Transverse colon (tissue), 4 donors: ENCODE measurements around the gene PLA2G4D. TPM values are rescaled to one million over a fixed set of nuclear protein-coding genes. Genes with fewer than 3 reads are reported as not detected.

Experiments
- DNase-seq: peaks from one replicate; pipeline ENCODE4 v3.0.0-alpha.2; 2019
- H3K27ac ChIP-seq, 4 donors: fragments of 200-600 bp; sonication (generic); 2 replicates each; pipeline ENCODE4 v1.5.1; 2016 to 2018; ENCODE audit warnings: inconsistent platforms in 4 of 4
- H3K27me3 ChIP-seq: fragments of 200-600 bp; sonication (generic); 2 replicates; pipeline ENCODE4 v1.5.1; 2017; ENCODE audit warnings: inconsistent platforms
- H3K36me3 ChIP-seq, 4 donors: fragments of 200-600 bp; sonication (generic); 2 replicates each; pipeline ENCODE4 v1.5.1; 2017 to 2019; ENCODE audit warnings: inconsistent platforms in 4 of 4
- H3K4me1 ChIP-seq, 4 donors: fragments of 200-600 bp; sonication (generic); 2 replicates each; pipeline ENCODE4 v1.5.1; 2017 to 2020; ENCODE audit warnings: inconsistent platforms in 4 of 4
- H3K4me3 ChIP-seq, 4 donors: fragments of 200-600 bp; sonication (generic); 1 replicate in 1 of 4; 2 replicates in 3 of 4; pipeline versions ENCODE4 v1.5.1 to v1.6.1; 2017 to 2019; ENCODE audit warnings: inconsistent platforms in 4 of 4
- H3K9me3 ChIP-seq, 2 donors: fragments of 200-600 bp; sonication (generic); 2 replicates each; pipeline ENCODE4 v1.5.1; 2017 to 2019; ENCODE audit warnings: inconsistent platforms in 2 of 2
- CTCF ChIP-seq, 5 experiments: fragments of 200-600 bp in 3 of 5; fragments of 450-650 bp in 2 of 5; sonication (generic) in 3 of 5; IDR thresholded peaks; 1 replicate in 2 of 5; 2 replicates in 3 of 5; pipeline ENCODE4 v1.5.1; 2016 to 2017; ENCODE audit warnings: antibody characterized with exemption in 5 of 5, inconsistent platforms in 3 of 5, mild to moderate bottlenecking in 2 of 5, moderate library complexity in 1 of 5
- EP300 ChIP-seq: sonication (generic); formaldehyde crosslinking; IDR thresholded peaks from one replicate; pipeline ENCODE4 v1.6.1; 2017; ENCODE audit warnings: antibody characterized with exemption, low read depth
- POLR2A ChIP-seq: fragments of 450-650 bp; IDR thresholded peaks from one replicate; pipeline ENCODE4 v1.6.1; 2016; ENCODE audit warnings: antibody characterized with exemption, mild to moderate bottlenecking, moderate library complexity
- POLR2AphosphoS5 ChIP-seq, 3 donors: sonication (generic); formaldehyde crosslinking; IDR thresholded peaks; one replicate each; pipeline ENCODE4 v1.6.1; 2016; ENCODE audit warnings: antibody characterized with exemption in 3 of 3
- whole genome bisulfite sequencing, 2 donors: methylation state at CpG; one replicate each; pipeline ENCODE4 v1.1.5; 2018; ENCODE audit warnings: low coverage in 1 of 2; 5-methylcytosine and 5-hydroxymethylcytosine counted together
- in situ Hi-C, 4 donors: fragments of 200-750 bp; cut with MboI; loops; one replicate each; pipeline versions ENCODE4 v1.15.0 to v1.15.1; 2017; ENCODE audit warnings: low sequenced_read_pairs in 3 of 4, low pct_ligation_motif_present in 1 of 4, low pct_unique_long_range_greater_than_20kb in 1 of 4
- intact Hi-C: fragments of 100-400 bp; cut with DNase I; formaldehyde crosslinking; loops from one replicate; pipeline ENCODE4 v1.15.1; 2023; ENCODE audit warnings: low total_unique reads
- total RNA-seq, 4 donors: library from RNA; depleted of rRNA; stranded (reverse); fragments of >200 nt; gene quantifications; one replicate each; pipeline ENCODE4 v1.1.0, GENCODE V29; 2016

The PLA2G4D gene
- total RNA-seq, 4 donors from 2014 or later: 0.16 TPM; not detected in 3

DNA sequence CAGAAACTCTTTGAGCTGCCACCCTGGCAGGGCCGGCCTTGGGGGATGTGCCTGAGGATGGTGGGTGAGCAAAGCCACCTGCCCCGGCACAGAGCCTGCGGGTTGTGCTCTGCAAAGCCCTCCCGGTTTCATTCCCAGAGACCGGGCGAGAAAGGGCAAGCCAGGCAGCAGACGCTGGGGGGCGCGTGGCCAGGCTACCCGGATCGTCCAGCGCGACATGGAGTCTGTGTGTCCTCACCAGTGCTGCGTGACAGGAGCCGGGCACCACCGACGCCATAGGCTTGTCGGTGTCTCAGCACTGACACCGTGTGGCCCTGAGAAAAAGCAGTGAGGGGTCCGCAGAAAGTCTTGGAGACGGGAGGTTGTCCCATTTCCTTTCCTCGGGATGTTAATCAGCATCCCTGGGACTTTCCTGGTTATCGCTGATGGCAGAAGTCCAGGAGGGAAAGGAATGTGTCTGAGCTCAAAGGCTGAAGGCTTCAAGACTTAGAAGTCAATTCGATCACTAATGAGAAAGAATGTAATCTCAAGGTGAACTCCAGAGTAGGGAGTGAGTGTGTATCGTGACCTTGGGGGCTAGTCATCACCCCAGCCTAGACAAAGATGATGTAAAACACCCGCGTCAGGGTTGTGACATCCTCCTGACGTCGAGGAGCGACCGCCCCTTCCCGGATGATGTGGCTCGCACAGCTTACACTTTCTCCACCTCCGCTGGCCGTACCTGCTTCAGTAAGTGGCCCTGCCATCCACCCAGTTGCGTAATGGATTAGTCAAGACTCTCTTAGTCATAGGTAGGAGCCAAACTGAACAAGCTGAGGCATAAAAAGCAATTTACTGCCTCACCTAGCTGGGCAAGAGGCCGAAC lies 37.2 kb downstream of the PLA2G4D start:
- no peaks in the 10 kb centered on the region for H3K27me3 ChIP-seq
- H3K4me1 ChIP-seq: peaks cover 4 to 12% (median 6%) of the 10 kb centered on the region in 4 donors
- peak overlapping the region in 3 of 4 donors; percentile 0 to 36 (median 5) for H3K4me3 ChIP-seq
- WGBS, 2 donors: 14 to 36% methylated on average over 3 to 31 of the region's 37 CpGs
- no peaks in the 10 kb centered on the region for H3K36me3 ChIP-seq
- in situ Hi-C loops: no loop called here
- peak overlapping the region; percentile 45 to 78 (median 70) for H3K27ac ChIP-seq
- H3K9me3 ChIP-seq: no peaks in the 10 kb centered on the region
- TF ChIP-seq POLR2AphosphoS5 (IDR thresholded peaks at IDR 0.05) (peak in 1 of 3 donors; percentile 57), POLR2A (peak; percentile 25), EP300 (no peak), CTCF (IDR thresholded peaks at IDR 0.05) (peak; percentile 43 to 70 (median 49))
- peak; percentile 86 for DNase-seq
- intact Hi-C loops: no loop called here

DNA sequence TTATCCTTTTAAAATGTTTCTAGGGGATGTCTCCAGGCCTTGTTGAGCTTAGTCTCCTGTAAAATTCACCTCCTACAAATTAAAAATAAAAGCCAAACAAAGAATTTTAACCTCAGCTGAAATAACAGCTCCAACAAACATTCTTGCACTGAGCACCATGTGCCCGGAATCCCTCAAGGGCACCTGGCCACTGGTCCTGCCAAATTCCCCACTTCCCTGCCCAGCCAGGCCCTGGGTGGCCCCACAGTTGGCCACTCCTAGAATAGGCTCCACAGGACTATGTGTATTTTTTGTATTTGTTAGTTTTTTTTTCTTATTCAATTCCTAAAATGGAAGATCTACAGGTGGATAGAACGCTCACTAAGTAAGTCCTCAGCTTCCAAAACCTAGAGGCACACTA lies 40.4 kb downstream of the PLA2G4D start:
- no peak overlapping the region for H3K27ac ChIP-seq
- no peaks in the 10 kb centered on the region for H3K27me3 ChIP-seq
- TF ChIP-seq POLR2AphosphoS5 (IDR thresholded peaks at IDR 0.05): no peak
- no peak for TF ChIP-seq EP300
- no peak for TF ChIP-seq CTCF (IDR thresholded peaks at IDR 0.05)
- TF ChIP-seq POLR2A: no peak
- intact Hi-C loops: no loop called here
- peaks cover 4 to 12% (median 6%) of the 10 kb centered on the region in 4 donors for H3K4me1 ChIP-seq
- H3K36me3 ChIP-seq: no peaks in the 10 kb centered on the region
- no peak for DNase-seq
- WGBS, 2 donors: 70 to 78% methylated on average over 1 to 2 of the region's 2 CpGs
- H3K4me3 ChIP-seq: no peak overlapping the region
- in situ Hi-C loops: no loop called here
- no peaks in the 10 kb centered on the region for H3K9me3 ChIP-seq

DNA sequence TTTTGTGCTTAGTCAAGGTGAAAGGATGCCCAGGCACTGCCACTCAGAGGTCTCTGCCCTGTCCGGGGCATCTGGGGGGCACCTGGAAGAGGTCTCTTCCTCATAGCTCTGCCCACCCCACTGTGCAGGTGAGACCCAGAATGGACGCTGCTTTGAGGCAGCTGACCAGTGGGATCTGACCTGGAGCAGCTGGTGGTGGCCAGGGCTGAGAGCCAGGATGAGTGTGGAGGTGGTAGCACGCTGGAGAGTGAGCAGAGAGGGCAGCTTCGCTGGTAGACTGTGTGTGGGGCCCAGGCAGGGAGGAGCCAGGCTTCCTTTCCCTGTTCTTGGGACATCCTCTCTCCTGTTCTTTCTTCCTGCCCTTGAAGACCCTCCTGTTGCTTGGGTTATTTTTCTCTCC lies 41.4 kb downstream of the PLA2G4D start:
- WGBS, 2 donors: 79% methylated on average over 4 of the region's 4 CpGs; no CpG with 5 or more reads in 1 of the 2 donors
- no peak for DNase-seq
- TF ChIP-seq POLR2AphosphoS5 (IDR thresholded peaks at IDR 0.05): no peak
- no peak for TF ChIP-seq CTCF (IDR thresholded peaks at IDR 0.05)
- no peak for TF ChIP-seq POLR2A
- TF ChIP-seq EP300: no peak

GRCh38 chr15:42050484-42051255 lies 43.7 kb downstream of the PLA2G4D start:
- intact Hi-C loops (no loop called here), in situ Hi-C loops (no loop called here)
- no peak for TF ChIP-seq POLR2A
- TF ChIP-seq EP300: no peak
- no peak for TF ChIP-seq CTCF (IDR thresholded peaks at IDR 0.05)
- no peak for TF ChIP-seq POLR2AphosphoS5 (IDR thresholded peaks at IDR 0.05)
- Histone ChIP-seq H3K27ac (no peak overlapping the region), H3K4me3 (no peak overlapping the region), H3K4me1 (no peaks in the 10 kb centered on the region), H3K36me3 (no peaks in the 10 kb centered on the region), H3K9me3 (no peaks in the 10 kb centered on the region), H3K27me3 (no peaks in the 10 kb centered on the region)
- no peak for DNase-seq
- 79 to 89% methylated on average over 3 to 10 of the region's 10 CpGs for WGBS, 2 donors

More for the DNA sequence above, 41.4 kb downstream of the PLA2G4D start:
- Histone ChIP-seq H3K27me3 (no peaks in the 10 kb centered on the region), H3K9me3 (no peaks in the 10 kb centered on the region), H3K27ac (no peak overlapping the region), H3K36me3 (no peaks in the 10 kb centered on the region), H3K4me1 (peaks cover 4 to 12% (median 6%) of the 10 kb centered on the region in 4 donors), H3K4me3 (no peak overlapping the region)
- in situ Hi-C loops (no loop called here), intact Hi-C loops (no loop called here)
